DMS 273 treated with DMSO at 0.1 percent for 48 hours (cell line): ENCODE results near the gene FTCD.
"Not testable (repeated sequence)": the region's sequence is repeated elsewhere in the genome, so short reads cannot be mapped to it uniquely, and the experiment has no call there.

Source experiments
- DNase-seq: peaks from one replicate; lab custom pipeline; 2025; lab: John Stamatoyannopoulos, UW

FTCD gene

GRCh38 chr21:46155514-46156377 is at the start of gene FTCD:
TSS of gene FTCD (minus strand) at chr21:46155579. CDS start at chr21:46155523, 56 bp downstream.
- DNase-seq = no peak

- no peak for DNase-seq
Measured at GRCh38 chr21:46205166-46205565, 49.8 kb upstream of the FTCD start.

- DNase-seq = no peak
Measured at GRCh38 chr21:46203203-46203600, 47.8 kb upstream of the FTCD start.

- DNase-seq = no peak
Measured at GRCh38 chr21:46202592-46203202, 47.3 kb upstream of the FTCD start.

- not testable (repeated sequence) for DNase-seq
Measured at GRCh38 chr21:46200877-46201803, 45.8 kb upstream of the FTCD start.

GRCh38 chr21:46199436-46200373 is 44.3 kb upstream of the FTCD start:
- DNase-seq = no peak

- DNase-seq = no peak
Measured at GRCh38 chr21:46196733-46197132, 41.4 kb upstream of the FTCD start.

- no peak for DNase-seq
Measured at GRCh38 chr21:46195595-46196195, 40.3 kb upstream of the FTCD start.

- no peak for DNase-seq
Measured at GRCh38 chr21:46194374-46195334, 39.3 kb upstream of the FTCD start.

GRCh38 chr21:46193829-46194373 is 38.5 kb upstream of the FTCD start:
- no peak for DNase-seq

- no peak for DNase-seq
Measured at GRCh38 chr21:46191686-46192575, 36.6 kb upstream of the FTCD start.

GRCh38 chr21:46191257-46191685 is 35.9 kb upstream of the FTCD start:
- DNase-seq = no peak

- DNase-seq = no peak
Measured at GRCh38 chr21:46190491-46191131, 35.2 kb upstream of the FTCD start.

- DNase-seq = no peak
Measured at GRCh38 chr21:46189959-46190490, 34.6 kb upstream of the FTCD start.

GRCh38 chr21:46189213-46189958 is 34.0 kb upstream of the FTCD start:
- DNase-seq = no peak
